Stimulated activated CD8-positive, alpha-beta memory T cell treated with anti-CD3 and anti-CD28 coated beads, Interleukin-12 subunit alpha, Interleukin-12 subunit beta, amount 100 ng/mL, for 1 hour (primary cell): ENCODE data around the gene SCN5A.

ENCODE experiments used
- DNase-seq: peaks from one replicate; pipeline ENCODE4 v3.0.0-alpha.2; 2020; ENCODE audit warnings: low read depth

SCN5A gene

DNA sequence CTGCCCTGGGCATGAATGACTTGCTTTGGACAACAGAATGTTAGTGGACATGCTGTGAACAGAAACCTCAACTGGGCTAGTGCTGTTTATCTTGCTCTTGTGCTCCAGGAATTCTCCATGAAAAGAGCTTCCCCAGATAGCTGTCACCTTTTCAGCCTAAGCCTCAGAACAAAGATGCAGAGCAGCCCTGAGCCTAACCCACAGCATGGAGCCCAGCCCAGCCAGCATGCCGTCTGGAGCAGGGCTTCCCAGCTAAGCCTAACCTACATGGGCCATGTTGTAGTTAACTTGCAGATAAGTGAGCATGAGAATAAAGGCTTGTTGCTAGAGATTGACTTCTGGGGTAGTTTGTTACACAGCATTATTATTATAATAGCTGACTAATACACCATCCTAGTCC, 48.9 kb downstream of the SCN5A start:
- DNase-seq, result no peak

DNA sequence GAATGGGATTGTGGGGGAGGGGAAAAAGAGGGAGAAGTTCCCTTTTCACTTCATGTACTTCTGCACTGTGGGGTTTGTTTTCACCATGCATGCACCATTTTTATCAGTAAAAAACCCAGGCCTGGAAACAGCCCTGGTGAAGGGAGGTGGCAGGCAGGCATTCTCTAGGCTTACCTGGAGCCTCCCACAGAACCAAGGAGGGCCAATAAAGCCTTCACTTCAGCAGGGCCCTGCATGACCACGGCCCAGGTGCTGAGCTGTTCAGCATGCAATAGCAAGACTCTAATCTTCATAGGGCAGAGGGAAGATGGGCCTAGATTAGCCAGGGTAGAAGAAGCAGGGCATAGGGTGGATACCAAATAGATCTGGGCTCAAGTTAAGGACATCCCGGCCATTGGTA, 49.6 kb downstream of the SCN5A start:
- no peak for DNase-seq

DNA sequence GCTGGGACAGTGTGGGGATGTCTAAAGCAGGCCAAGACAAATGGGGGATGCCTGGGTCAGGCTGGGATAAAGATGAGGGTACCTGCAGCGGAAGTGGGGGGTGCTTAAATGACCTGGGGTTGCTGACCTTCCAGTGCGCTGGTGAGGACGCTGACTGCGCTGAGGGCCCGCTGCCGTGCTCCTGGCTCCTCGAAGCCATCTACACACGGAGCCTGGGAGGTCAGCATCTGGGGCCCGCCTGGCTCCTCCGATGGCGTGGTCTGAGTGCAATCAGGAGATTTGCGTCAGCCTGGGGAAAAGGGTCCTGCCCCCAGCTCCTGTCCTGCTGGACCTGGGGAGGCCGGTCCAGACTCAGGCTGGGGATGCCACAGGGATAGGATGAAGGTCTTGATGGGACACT, 50.7 kb downstream of the SCN5A start:
- DNase-seq, result no peak

DNA sequence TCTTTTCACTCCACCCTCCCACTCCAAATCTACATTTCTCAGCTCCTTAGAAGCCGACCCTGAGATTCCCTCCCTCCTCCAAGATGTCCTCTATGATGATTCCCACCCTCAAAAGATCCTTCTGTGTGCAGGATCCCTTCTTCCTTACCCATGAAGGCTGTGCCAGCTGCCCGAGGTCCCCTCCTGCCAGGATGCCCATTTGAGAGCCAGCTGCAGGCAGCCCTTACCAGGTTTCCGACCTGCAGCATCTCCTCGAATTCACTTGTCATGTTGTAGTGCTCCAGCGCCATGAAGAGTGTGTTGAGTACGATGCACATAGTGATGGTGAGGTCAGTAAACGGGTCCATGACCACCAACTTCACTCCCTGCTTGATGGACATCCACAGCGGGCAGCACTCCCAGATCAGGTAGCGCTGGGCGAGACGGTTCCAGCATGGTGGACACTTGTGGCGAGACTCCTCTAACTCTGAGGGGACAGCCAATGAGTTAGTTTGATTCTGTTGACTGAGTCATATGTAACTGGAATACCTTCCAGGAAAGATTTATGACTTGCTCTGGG, 51.9 kb downstream of the SCN5A start:
- no peak for DNase-seq

DNA sequence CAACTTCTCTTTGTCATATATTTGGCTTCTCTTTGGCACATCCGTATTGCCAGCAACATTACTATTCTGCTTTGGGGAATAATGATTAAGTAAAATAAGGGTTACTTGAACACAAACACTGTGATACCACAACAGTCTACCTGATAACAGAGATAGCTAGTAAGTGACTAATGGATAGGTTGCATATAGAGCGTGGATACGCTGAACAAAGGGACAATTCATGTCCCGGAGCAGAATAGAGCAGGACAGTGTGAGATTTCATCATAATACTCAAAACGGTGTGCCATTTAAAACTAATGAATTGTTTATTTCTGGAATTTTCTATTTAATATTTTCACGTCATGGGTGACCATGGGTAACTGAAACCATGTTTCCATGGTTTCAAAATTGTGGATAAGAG, 54.1 kb downstream of the SCN5A start:
- no peak for DNase-seq

DNA sequence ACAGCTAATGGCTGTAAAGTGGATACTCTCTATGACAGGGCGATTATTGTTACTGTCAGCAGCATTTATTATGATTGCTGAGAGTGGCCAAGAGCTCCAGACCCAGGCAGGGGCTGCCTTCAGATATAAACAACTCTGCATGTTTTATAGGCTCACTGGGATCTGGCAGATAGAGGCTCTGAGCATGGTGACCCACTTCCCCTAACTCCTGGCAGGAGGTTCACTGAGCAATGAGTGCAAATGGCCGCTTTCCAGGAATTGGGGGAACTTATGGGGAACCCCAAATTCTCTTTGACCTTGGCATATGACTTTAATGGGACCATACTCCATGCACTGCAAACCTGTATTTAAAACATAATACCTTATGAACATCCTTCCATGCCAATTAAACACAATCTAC, 59.0 kb downstream of the SCN5A start:
- DNase-seq, result no peak

DNA sequence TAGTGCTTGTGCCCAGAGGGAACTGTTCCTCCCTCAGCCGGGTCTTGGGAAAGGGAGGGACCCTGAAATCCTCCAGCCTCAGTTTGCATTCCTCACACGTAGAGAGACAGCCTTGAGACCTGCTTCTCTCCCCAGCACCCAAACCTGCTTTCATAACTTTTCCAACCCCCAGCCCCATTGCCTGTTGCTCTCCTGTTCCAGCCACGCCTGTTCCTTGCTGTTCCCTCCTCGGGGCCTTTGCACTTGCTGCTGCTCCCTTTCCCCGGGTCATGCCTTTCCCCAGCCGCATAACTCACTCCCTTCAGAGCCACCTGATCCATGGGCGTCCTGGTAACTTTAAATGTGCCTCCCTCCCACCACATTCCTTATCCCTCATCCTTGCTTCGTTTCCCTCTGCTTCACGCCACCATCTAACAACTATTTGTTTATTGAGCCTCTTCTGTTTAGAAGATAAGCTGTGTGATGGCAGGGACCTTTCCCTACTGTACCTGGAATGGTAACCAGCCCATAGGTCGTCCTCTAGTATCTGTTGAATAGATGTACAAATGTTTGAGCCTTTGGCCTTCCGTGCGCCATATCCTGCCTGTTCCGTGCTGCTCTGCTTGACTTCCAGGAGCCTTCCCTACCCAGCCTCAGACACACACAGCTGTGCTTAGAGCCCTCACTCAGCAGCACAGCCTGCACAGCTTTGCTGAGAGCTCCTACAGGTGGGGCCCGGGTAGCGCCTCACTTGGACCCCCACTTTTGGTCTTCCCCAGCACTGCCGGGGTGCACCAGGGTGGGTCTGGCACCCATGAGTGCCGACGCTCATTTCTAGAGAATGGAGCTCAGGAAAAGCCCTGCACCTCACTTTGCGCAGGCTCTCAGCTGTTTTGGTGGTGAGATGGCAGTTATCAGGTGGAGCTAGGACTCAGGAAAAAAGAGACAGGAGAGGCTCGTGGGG, 60.2 kb downstream of the SCN5A start:
- no peak for DNase-seq

DNA sequence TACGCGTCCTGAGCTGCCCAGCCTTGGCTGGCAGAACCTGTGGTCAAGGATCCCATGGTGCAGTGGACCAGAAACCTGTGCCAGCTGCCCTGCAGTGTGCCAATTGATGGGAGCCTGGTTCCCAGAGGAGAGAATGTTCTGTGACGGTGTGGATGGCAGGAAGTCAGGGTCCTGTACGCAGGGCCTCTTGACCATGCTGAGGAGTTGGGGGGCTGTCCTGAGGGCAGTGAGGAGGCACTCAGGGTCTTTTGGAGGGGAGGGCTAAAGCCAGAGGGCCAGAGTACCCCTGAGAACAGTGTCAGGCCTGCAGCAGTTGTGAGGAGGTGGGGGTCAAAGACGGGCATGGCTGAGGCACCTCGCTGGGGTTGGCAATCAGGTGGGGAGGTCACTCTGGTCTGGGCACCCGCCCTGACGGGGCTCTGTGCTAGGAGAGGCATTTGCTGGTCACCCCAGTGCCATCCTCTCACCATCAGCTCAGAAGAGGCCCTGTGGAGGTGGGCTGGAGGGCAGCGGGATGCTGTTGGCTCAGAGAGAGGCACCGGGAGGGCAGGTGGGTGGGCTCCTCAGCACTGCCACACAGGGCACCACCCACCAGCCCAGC, 61.0 kb downstream of the SCN5A start:
- no peak for DNase-seq

DNA sequence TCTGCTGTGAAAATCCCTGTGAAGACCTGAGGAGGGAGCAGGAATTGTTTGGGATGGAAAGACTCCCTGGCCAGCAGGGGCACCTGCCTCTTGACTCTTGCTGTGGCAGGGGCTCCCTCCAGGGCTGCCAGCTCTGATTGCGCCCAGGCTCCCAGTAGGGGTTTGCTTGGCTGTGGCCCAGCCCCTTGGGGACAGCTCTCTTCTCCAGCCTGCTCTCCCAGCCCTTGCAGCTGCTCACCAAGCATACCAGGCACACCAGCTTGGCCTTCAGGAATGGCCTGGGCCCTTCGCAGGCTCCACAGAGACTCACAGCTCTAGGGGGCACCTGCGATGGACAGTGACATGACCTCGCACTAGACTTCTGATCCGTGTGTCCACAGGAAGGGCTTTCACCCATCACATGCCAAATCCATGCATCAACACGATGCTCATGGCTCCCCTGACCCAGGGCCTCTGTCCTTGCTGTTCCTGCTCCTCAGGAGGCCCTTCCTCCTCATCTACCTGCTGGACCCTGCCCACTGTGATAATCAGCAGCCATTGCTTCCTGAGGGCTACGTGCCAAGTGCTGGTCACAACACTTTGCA, 61.8 kb downstream of the SCN5A start:
- DNase-seq, result no peak

DNA sequence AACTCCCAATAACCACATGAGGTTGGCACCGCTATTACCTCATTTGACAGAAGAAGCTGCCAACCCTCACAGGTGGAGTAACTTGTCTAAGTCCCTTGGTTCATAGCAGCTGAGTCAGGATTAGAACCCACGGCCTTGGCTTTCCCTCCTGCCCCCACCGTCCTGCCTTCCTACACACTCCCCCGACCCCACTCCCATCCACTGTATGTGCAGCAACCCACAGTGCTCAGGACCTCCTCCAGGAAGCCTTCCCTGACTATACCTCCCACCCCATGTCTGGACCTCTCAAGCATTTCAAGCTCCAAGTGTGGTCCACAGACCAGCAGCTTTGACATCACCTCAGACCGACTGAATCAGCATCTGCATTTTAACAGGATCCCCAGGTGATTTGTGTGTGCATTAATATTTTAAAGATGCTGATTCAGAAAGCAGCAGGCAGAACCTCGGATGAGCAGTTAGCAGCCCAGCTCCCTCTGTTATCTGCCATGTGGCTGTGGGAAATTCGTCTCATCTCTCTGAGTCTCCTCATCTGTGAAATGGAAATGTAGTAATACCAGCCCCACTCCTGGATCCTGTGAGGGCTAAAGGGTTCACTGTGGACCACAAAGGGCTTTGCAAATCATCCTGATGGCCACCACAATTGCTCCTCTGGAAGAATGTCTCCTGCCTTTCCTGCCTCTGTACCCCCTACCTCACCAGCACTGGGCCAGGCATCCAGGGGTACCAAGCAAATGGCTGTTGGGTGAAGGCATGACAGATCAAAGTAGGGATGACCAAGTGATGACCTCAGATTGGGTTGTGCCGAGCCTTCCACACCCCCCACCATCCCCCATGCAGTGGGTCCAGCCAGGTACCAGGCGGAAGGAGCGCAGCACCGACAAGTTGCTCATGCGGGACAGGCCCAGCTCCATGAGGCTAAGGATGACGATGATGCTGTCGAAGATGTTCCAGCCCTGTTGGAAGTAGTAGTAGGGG, 62.7 kb downstream of the SCN5A start:
- no peak for DNase-seq

DNA sequence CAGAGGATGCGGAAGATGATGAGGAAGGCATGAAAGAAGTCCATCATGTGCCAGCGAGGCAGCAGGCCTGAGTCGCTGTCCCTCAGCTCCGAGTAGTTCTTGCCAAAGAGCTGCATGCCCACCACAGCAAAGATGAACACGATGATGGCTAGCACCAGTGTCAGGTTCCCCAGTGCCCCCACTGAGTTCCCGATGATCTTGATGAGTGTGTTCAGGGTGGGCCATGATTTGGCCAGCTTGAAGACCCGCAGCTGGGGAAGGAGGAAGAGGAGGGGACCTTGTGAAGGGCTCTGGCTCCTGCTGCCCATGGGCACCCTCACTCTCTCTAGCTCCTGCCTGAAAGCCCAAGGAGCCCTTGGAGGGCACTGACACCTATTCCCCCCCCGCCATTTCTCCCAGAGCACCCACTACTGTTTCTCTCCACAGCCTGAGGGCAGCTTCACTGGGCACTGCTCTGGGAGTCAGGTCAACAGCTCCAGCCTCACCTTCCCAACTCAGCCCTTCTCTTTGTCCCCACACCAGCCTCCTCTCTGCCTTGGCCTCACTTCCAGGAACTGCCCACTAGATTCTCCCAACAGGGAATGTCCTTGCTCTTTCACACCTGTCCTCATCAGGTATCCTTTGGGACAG, 63.6 kb downstream of the SCN5A start:
- DNase-seq, result no peak

DNA sequence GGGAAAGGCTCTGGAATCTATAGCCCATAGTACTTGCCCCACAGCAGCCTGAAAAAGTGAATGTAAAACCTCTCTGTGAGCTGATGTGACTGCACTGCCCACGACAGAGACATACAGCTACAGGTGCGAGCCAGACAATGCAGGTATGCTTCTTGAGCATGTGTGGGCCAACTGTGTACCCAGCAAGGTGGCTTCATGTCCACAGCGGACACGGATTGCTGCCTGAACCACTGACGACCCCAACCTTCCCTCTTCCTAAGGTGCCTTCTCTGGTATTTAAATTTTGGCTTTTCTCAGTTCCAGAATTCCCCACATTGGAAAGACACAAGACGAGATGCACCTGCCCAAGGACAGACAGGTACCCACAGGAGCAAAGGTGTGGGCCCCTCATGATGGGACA, 65.8 kb downstream of the SCN5A start:
- DNase-seq, result no peak

DNA sequence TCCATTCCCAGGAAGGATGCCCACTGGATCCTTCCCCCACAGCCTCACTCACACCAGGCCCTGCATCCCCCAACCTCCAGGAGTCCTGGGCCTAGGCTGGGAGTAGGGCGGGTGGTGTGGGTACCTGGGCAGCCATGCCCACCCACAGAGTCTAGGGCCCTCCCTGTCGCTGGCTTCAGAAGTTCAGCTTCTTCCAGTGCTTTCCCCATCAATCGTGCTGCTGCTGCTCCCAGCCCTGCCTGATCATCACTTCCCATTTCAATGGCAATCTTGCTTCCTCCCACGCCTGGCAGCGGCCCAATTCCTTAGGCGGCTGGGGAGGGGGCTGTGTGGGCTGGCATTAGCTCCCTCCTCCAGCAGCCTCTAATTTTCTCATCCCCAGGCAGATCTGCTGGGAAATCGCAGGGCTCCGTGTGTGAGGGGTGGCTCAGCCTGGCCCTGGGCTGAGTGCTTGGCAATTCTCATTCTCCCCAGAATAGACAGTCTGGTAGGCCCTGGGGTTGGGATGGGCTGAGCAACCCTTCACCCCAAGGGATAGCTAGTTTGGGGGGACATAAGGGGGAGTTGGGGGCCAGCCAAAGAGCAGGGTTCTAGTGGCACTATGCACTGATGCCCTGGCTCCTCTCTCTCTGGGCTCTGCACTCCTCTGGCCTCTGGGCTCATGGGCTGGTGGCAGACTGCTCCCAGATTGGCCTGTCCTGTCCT, 66.4 kb downstream of the SCN5A start:
- DNase-seq, result no peak

DNA sequence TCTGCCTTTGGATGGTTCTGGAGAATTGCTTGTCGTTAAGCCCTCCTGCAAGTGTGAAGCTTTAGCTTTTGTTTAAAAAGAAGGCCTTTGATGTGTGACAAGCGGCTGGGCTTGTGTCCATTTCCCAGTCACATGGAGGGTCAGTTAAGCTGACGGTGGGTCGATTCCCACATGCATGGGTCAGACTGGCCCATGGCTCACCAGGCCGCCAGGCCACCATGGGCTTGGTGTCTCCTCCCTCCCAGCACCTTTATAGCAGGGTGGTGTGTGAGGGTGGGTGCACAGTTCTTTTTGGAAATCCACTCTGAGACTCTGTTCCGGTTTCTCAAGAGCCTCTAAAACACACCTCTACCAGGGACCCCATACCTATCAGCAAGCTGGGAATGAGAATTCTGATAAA, 67.2 kb downstream of the SCN5A start:
- no peak for DNase-seq

DNA sequence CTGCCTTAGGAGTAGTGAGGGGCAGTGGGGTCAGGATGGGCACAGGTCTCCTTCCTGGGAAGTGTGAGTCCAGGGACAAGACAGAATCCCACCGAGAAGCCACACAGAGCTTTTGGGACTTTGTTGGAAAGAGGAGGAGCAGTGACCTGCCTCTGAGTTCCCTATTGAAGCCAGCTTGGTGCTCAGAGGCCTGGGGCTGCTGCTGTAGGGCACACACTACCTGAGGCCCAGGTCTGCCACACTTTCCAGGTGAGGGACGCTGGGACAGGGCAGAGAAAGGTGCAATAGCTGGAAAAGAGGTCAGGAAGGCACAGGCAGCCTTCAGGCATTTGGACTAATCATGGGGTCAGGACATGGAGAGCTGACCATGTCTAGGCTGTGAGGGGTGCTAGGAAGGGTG, 67.7 kb downstream of the SCN5A start:
- DNase-seq, result no peak

DNA sequence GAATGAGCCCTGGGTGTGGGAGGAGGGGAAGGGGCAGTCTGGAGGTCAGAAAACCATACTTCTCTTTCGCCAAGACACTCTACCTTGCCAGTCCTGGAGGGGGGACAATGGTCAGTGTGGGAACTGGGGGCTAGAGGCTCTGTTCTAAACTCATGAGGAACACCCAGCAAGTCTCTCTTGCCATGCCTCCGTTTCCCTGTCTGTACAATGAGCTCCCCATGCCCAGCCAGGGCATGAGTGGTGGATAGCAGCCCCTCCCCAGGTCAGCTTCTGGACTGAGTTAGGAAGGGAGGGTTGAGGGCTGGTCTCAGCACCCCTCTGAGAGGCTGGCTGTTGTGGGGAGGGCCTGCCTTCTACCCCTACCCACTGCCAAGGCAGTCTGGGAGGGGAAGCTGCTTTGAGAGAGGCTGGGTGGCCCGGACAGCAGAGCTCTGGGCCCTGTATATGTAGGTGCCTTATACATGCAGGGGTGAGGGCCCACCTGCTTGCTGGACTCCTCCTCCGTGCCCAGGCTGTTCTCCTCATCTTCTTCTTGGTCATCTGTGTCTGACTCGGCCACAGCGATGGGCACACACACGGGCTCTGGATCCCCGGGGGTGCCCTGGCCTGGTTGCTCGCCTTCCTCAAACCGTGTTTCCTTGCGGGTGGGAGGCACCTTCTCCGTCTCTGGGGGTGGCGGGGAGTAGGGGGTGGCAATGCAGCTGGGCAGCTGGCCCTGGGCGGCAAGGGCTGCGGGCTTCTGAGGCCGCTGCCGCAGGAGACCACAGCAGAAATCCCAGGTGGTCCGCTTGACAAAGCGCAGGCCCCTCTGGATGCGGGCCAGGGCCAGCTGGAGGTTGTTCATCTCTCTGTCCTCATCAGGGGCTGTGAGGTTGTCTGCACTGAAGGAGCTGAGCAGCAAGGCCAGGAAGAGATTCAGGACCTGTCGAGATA, 68.8 kb downstream of the SCN5A start:
- DNase-seq, result no peak

DNA sequence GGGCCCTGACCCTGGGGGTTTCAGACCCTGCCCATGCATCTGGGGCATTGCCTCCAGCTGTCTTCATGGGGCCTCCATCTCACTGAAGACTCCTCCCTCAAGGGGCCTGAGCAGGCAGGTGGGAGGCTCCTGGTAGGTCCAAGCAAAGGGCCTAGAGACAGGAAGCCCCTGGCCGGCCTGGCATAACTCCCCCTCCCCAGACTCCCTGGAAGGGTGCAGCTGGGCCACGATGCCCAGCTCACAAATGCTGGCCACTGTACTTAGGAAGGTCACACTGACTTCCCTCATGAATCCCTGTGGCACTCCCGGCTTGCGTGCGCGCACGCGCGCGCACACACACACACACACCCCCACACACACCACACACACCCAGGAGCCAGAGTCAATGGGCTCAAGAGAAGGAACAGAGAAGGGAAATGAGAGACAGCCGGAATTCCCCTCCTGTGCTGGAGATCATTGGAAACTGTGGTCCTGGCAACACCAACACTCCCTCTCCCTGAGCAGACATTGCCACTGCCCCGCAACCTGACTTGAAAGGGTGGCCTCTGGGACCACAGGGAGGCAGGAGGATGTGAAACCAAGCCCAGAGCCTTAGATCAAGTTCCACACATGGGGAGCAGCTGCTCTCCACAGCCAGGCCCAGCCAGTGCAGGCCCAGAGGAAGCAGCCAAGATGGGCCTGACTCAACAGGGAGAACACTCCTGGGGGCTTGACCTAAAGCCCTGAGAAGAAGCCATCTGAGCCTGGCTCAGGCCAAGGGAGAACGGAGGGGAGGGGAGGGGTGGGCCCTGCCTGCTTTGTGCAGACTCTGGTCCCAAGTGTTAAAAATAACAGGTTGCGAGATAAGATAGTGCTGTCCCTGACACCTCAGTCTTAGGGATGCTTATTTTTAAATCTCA, 69.7 kb downstream of the SCN5A start:
- no peak for DNase-seq

DNA sequence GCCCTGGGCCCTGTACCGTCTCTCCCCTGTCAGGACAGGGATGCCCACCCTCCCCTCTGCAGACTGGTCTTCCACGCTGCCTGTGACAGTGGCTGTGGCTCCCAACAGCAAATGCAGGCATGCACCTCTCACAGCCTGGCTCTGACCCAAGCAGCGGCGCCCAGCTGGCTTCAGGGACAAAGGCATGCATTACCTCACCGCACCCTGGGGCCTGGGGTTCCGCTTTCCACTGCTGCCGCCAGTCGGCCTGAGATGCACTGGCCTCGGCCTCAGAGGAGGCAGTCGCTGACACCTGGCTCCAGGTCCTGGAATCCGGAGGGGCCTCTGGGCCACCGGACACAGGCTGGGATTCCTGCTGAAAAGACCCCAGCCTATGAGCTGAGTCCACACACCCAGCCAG, 70.3 kb downstream of the SCN5A start:
- DNase-seq, result no peak

DNA sequence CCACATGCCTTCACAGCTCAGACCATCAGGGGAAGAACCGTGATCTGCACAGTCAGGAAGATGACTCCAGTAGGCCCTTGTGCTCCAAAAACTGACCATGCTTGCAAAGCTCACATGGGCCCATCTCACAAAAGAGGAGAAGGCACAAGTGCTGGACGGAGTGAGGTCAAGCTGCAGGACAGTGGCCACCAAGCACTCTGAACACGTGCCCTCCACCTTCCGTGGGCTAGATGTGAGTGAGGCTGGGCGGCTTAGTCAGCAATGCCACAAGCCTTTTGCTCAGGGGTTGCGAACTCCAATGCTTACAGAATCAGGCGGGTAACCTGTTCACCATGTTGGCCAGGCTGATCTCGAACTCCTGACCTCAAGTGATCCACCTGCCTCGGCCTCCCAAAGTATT, 70.9 kb downstream of the SCN5A start:
- no peak for DNase-seq
